H1 (cell line): Measurements from ENCODE around the gene CHTF8.

Experiments
- CBX5 ChIP-seq: fragments of 300-800, 300-1000 bp; sonication (generic); IDR thresholded peaks from 2 replicates; pipeline ENCODE4 v1.7.1; 2016; ENCODE audit warnings: antibody characterized with exemption, low read length, low read depth
- CHD1 ChIP-seq: IDR thresholded peaks from 2 replicates; pipeline ENCODE4 v1.6.1; 2012; ENCODE audit warnings: low read depth, low read length, improper control_type of control experiment
- CHD2 ChIP-seq: IDR thresholded peaks from 2 replicates; pipeline ENCODE4 v1.6.1; 2012; ENCODE audit warnings: low read length, improper control_type of control experiment
- CREB1 ChIP-seq: IDR thresholded peaks from 2 replicates; pipeline ENCODE4 v1.6.1; 2012; ENCODE audit warnings: inconsistent platforms
- EGR1 ChIP-seq: IDR thresholded peaks from 2 replicates; pipeline ENCODE4 v1.6.1; 2011; ENCODE audit warnings: low read depth, low read length, borderline replicate concordance
- KDM1A ChIP-seq: fragments of 200-600, 300-600 bp; sonication (generic); IDR thresholded peaks from 2 replicates; pipeline ENCODE4 v1.7.1; 2016; ENCODE audit warnings: mild to moderate bottlenecking, low read length, borderline replicate concordance
- MAFK ChIP-seq: IDR thresholded peaks from 2 replicates; pipeline ENCODE4 v1.6.1; 2012; ENCODE audit warnings: low read depth, mild to moderate bottlenecking, improper control_type of control experiment, low read length
- MAX ChIP-seq: IDR thresholded peaks from 2 replicates; pipeline ENCODE4 v1.6.1; 2012; ENCODE audit warnings: inconsistent platforms
- POLR2A ChIP-seq, 2 experiments: IDR thresholded peaks; 1 replicate in 1 of 2; 2 replicates in 1 of 2; pipeline ENCODE4 v1.6.1; 2011; ENCODE audit warnings: low read depth in 2 of 2, low read length in 2 of 2, mild to moderate bottlenecking in 2 of 2; ENCODE audit errors: control extremely low read depth in 1 of 2
- POLR2AphosphoS5 ChIP-seq: IDR thresholded peaks from 2 replicates; pipeline ENCODE4 v1.6.1; 2011; ENCODE audit warnings: low read depth, low read length
- TCF12 ChIP-seq: IDR thresholded peaks from 2 replicates; pipeline ENCODE4 v1.6.1; 2011; ENCODE audit warnings: low read depth, mild to moderate bottlenecking, low read length
- ZNF274 ChIP-seq: IDR thresholded peaks from 2 replicates; pipeline ENCODE4 v1.7.0; 2012; ENCODE audit warnings: low read length, borderline replicate concordance; ENCODE audit errors: extremely low read depth
- TF ChIP-seq, protein P1 (sequence below), 3 experiments: IDR thresholded peaks; 1 replicate in 2 of 3; 2 replicates in 1 of 3; pipeline versions ENCODE4 v1.5.1 to v1.6.1; 2011; ENCODE audit warnings: low read length in 3 of 3, mild to moderate bottlenecking in 3 of 3, inconsistent platforms in 2 of 3, low read depth in 1 of 3, moderate library complexity in 1 of 3; ENCODE audit not compliant: insufficient read depth in 1 of 3; ENCODE audit errors: control extremely low read depth in 1 of 3

- TF ChIP-seq, protein P1, sequence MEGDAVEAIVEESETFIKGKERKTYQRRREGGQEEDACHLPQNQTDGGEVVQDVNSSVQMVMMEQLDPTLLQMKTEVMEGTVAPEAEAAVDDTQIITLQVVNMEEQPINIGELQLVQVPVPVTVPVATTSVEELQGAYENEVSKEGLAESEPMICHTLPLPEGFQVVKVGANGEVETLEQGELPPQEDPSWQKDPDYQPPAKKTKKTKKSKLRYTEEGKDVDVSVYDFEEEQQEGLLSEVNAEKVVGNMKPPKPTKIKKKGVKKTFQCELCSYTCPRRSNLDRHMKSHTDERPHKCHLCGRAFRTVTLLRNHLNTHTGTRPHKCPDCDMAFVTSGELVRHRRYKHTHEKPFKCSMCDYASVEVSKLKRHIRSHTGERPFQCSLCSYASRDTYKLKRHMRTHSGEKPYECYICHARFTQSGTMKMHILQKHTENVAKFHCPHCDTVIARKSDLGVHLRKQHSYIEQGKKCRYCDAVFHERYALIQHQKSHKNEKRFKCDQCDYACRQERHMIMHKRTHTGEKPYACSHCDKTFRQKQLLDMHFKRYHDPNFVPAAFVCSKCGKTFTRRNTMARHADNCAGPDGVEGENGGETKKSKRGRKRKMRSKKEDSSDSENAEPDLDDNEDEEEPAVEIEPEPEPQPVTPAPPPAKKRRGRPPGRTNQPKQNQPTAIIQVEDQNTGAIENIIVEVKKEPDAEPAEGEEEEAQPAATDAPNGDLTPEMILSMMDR (IDR thresholded peaks at IDR 0.05; ENCODE audit: control extremely low read depth in 1 of 3, insufficient read depth in 1 of 3, low read depth in 1 of 3, low read length in 3 of 3), result no peak
- no peak for TF ChIP-seq KDM1A
- no peak for TF ChIP-seq MAFK
- TF ChIP-seq POLR2A (IDR thresholded peaks at IDR 0.05; ENCODE audit: control extremely low read depth in 1 of 2, low read depth in 2 of 2, low read length in 2 of 2), result no peak
- TF ChIP-seq CHD1, result no peak
- no peak for TF ChIP-seq EGR1
- no peak for TF ChIP-seq ZNF274
- TF ChIP-seq CHD2, result no peak
- no peak for TF ChIP-seq TCF12
- no peak for TF ChIP-seq CREB1
- no peak for TF ChIP-seq MAX
- no peak for TF ChIP-seq CBX5
- TF ChIP-seq POLR2AphosphoS5, result no peak
Measured at GRCh38 chr16:69087161-69087581, 45.2 kb downstream of the CHTF8 start.
